Skeletal muscle satellite cell (primary cell): ENCODE data around the gene ODC1.
"Not testable (repeated sequence)": the region's sequence is repeated elsewhere in the genome, so short reads cannot be mapped to it uniquely, and the experiment has no call there.

Experiments
- H3K27me3 ChIP-seq: 2 replicates; pipeline ENCODE4 v1.7.0; 2013; ENCODE audit warnings: low read length; ENCODE audit not compliant: control insufficient read depth, insufficient read depth
- H3K36me3 ChIP-seq: 2 replicates; pipeline ENCODE4 v1.7.0; 2013; ENCODE audit warnings: mild to moderate bottlenecking, control low read depth, low read length; ENCODE audit not compliant: insufficient read depth
- H3K4me1 ChIP-seq: 2 replicates; pipeline ENCODE4 v1.7.0; 2013; ENCODE audit warnings: low read length; ENCODE audit not compliant: control insufficient read depth, insufficient read depth
- H3K4me2 ChIP-seq: 2 replicates; pipeline ENCODE4 v1.7.0; 2013; ENCODE audit warnings: mild to moderate bottlenecking, low read length
- H3K4me3 ChIP-seq: 2 replicates; pipeline ENCODE4 v1.7.0; 2013; ENCODE audit warnings: low read length
- H3K9ac ChIP-seq: 2 replicates; pipeline ENCODE4 v1.7.0; 2013; ENCODE audit warnings: mild to moderate bottlenecking, low read depth, low read length, moderate library complexity
- H3K9me3 ChIP-seq: replicated peaks from 2 replicates; pipeline ENCODE4 v1.7.0; 2013; ENCODE audit warnings: mild to moderate bottlenecking, control low read depth, low read length

The ODC1 gene

GRCh38 chr2:10466801-10467200, 18.7 kb upstream of the ODC1 start:
- Histone ChIP-seq H3K27me3 (peaks cover 20% of the 10 kb centered on the region), H3K9ac (no peak overlapping the region), H3K36me3 (no peaks in the 10 kb centered on the region), H3K4me1 (no peaks in the 10 kb centered on the region), H3K4me2 (no peak overlapping the region), H3K4me3 (no peak overlapping the region), H3K9me3 (no peaks in the 10 kb centered on the region)

DNA sequence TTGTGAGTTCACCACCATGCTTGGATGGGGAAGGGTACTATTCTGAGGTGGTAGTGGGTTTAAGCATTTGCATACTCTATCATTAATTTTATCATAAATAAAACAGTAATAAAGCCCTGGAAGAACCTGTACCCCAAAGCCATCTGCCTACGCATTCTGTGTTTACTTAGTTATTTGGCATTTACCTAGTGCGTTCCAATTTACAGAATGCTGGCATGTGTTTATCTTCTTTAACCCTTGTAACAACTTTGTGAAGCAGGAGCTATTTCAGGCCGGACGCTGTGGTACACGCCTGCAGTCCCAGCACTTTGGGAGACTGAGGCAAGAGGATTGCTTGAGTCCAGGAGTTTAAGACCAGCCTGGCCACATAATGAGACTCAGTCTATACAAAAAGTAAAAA, 17.8 kb upstream of the ODC1 start:
- H3K36me3 ChIP-seq: no peaks in the 10 kb centered on the region
- H3K4me3 ChIP-seq: no peak overlapping the region
- no peaks in the 10 kb centered on the region for H3K4me1 ChIP-seq
- no peak overlapping the region for H3K9ac ChIP-seq
- H3K27me3 ChIP-seq: peaks cover 19% of the 10 kb centered on the region
- no peak overlapping the region for H3K4me2 ChIP-seq
- no peaks in the 10 kb centered on the region for H3K9me3 ChIP-seq

GRCh38 chr2:10462178-10463083, 14.3 kb upstream of the ODC1 start:
- peaks cover 10% of the 10 kb centered on the region for H3K4me1 ChIP-seq

GRCh38 chr2:10460366-10460796, 12.3 kb upstream of the ODC1 start:
- Histone ChIP-seq H3K27me3 (peaks cover 6% of the 10 kb centered on the region), H3K4me3 (no peak overlapping the region), H3K36me3 (no peaks in the 10 kb centered on the region), H3K4me1 (peaks cover 10% of the 10 kb centered on the region), H3K9me3 (no peaks in the 10 kb centered on the region), H3K9ac (no peak overlapping the region), H3K4me2 (no peak overlapping the region)

More at GRCh38 chr2:10462178-10463083, 14.3 kb upstream of the ODC1 start:
- Histone ChIP-seq H3K4me2 (no peak overlapping the region), H3K27me3 (peaks cover 13% of the 10 kb centered on the region), H3K36me3 (no peaks in the 10 kb centered on the region), H3K4me3 (no peak overlapping the region), H3K9me3 (no peaks in the 10 kb centered on the region), H3K9ac (no peak overlapping the region)

- Histone ChIP-seq H3K36me3 (no peaks in the 10 kb centered on the region), H3K4me2 (peak overlapping the region; percentile 32), H3K4me3 (no peak overlapping the region), H3K9ac (no peak overlapping the region), H3K4me1 (peaks cover 20% of the 10 kb centered on the region), H3K9me3 (no peaks in the 10 kb centered on the region), H3K27me3 (peaks cover 6% of the 10 kb centered on the region)
Observed at GRCh38 chr2:10457846-10458598, 9.9 kb upstream of the ODC1 start.

GRCh38 chr2:10457195-10457594, 9.1 kb upstream of the ODC1 start:
- H3K9me3 ChIP-seq, H3K27me3 ChIP-seq, H3K4me3 ChIP-seq, H3K36me3 ChIP-seq, H3K9ac ChIP-seq, H3K4me2 ChIP-seq: not testable (repeated sequence)
- H3K4me1 ChIP-seq: peaks cover 22% of the 10 kb centered on the region

DNA sequence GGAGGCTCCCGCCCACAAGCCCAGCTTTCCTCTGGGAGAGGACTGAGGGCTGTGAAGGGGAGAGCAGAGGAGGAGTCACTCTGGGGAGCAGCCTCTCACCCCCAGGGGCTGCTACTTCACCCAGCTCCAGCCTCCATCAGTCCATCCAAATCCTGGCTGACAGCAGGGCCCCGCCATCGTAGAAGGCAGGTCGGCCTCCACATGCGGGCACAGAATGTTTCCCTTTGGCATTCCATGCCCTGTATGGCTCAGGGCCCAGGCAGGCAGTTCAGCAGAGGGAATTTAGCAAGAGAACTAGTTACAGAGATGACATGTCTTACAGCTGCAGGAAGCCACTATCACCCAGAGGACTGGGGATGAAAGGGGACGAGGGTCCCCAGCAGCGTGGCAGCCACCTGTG, 6.4 kb upstream of the ODC1 start:
- Histone ChIP-seq H3K4me3 (no peak overlapping the region), H3K4me1 (peaks cover 40% of the 10 kb centered on the region)

GRCh38 chr2:10453905-10454298, 5.8 kb upstream of the ODC1 start:
- Histone ChIP-seq H3K27me3 (no peaks in the 10 kb centered on the region), H3K9me3 (no peaks in the 10 kb centered on the region), H3K36me3 (no peaks in the 10 kb centered on the region), H3K9ac (peak overlapping the region; percentile 4), H3K4me1 (peaks cover 46% of the 10 kb centered on the region), H3K4me3 (no peak overlapping the region), H3K4me2 (no peak overlapping the region)

More for the DNA sequence above, 6.4 kb upstream of the ODC1 start:
- Histone ChIP-seq H3K9ac (peak overlapping the region; percentile 4), H3K9me3 (no peaks in the 10 kb centered on the region), H3K27me3 (no peaks in the 10 kb centered on the region), H3K4me2 (no peak overlapping the region), H3K36me3 (no peaks in the 10 kb centered on the region)

- H3K27me3 ChIP-seq: no peaks in the 10 kb centered on the region
- H3K4me1 ChIP-seq: peaks cover 47% of the 10 kb centered on the region
- H3K4me2 ChIP-seq: no peak overlapping the region
- no peak overlapping the region for H3K4me3 ChIP-seq
- H3K9ac ChIP-seq: no peak overlapping the region
- H3K36me3 ChIP-seq: no peaks in the 10 kb centered on the region
- H3K9me3 ChIP-seq: no peaks in the 10 kb centered on the region
Observed at GRCh38 chr2:10452956-10453904, 5.1 kb upstream of the ODC1 start.

- no peak overlapping the region for H3K4me2 ChIP-seq
- H3K36me3 ChIP-seq: no peaks in the 10 kb centered on the region
- H3K4me1 ChIP-seq: peaks cover 39% of the 10 kb centered on the region
- H3K4me3 ChIP-seq: no peak overlapping the region
- no peaks in the 10 kb centered on the region for H3K27me3 ChIP-seq
- no peaks in the 10 kb centered on the region for H3K9me3 ChIP-seq
- H3K9ac ChIP-seq: no peak overlapping the region
Observed at GRCh38 chr2:10452312-10452711, 4.2 kb upstream of the ODC1 start.

DNA sequence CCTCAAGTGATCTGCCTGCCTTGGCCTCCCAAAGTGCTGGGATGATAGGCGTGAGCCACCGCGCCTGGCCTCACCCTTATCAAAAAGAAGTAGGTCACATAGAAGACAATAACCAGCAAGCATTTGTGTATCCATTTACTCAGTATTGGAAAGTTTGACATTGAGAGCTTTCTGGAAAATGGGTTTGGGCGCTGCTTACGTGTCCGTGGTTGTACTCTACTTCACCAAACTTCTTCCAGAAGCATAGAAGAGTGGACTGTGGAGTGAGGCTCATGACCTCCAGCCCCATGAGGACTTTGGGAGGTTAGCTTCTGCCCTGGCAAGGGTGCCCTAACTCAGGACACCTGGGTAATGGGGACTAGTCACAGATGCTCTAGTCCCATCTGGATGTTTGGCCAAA, 3.7 kb upstream of the ODC1 start:
- H3K4me3 ChIP-seq: no peak overlapping the region
- no peak overlapping the region for H3K4me2 ChIP-seq
- no peaks in the 10 kb centered on the region for H3K36me3 ChIP-seq
- H3K9me3 ChIP-seq: no peaks in the 10 kb centered on the region
- peaks cover 39% of the 10 kb centered on the region for H3K4me1 ChIP-seq
- no peak overlapping the region for H3K9ac ChIP-seq
- no peaks in the 10 kb centered on the region for H3K27me3 ChIP-seq
